Measurements from ENCODE around the gene SFRP5.

- TF ChIP-seq POLR2A (IDR thresholded peaks at IDR 0.05) (no peak), POLR2AphosphoS5 (IDR thresholded peaks at IDR 0.05) (no peak)
- TF ChIP-seq, protein P1, sequence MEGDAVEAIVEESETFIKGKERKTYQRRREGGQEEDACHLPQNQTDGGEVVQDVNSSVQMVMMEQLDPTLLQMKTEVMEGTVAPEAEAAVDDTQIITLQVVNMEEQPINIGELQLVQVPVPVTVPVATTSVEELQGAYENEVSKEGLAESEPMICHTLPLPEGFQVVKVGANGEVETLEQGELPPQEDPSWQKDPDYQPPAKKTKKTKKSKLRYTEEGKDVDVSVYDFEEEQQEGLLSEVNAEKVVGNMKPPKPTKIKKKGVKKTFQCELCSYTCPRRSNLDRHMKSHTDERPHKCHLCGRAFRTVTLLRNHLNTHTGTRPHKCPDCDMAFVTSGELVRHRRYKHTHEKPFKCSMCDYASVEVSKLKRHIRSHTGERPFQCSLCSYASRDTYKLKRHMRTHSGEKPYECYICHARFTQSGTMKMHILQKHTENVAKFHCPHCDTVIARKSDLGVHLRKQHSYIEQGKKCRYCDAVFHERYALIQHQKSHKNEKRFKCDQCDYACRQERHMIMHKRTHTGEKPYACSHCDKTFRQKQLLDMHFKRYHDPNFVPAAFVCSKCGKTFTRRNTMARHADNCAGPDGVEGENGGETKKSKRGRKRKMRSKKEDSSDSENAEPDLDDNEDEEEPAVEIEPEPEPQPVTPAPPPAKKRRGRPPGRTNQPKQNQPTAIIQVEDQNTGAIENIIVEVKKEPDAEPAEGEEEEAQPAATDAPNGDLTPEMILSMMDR (IDR thresholded peaks at IDR 0.05): no peak
Observed at GRCh38 chr10:97736403-97736901, 35.3 kb downstream of the SFRP5 start.

All from sigmoid colon (tissue), 4 donors.